ENCODE data around the gene CYP4B1.

GRCh38 chr1:46793126-46793525, 5.7 kb upstream of the CYP4B1 start:
- TF ChIP-seq EZH2phosphoT487 (IDR thresholded peaks at IDR 0.05; ENCODE audit: low read depth, severe bottlenecking, unreplicated experiment), result no peak
- no peak for TF ChIP-seq CTCF (IDR thresholded peaks at IDR 0.05; ENCODE audit: poor library complexity)
- no peak for TF ChIP-seq EZH2 (IDR thresholded peaks at IDR 0.05; ENCODE audit: borderline replicate concordance)

Measured in hepatocyte (in vitro differentiated cells).